GM19025 (cell line): ENCODE data around the gene BRDT.

Source experiments
- ATAC-seq: cut with Tn5 transposase; IDR thresholded peaks from one replicate; pipeline ENCODE4 v1.9.1; 2021; ENCODE audit warnings: mild to moderate bottlenecking, low read depth, moderate library complexity; ENCODE audit not compliant: unreplicated experiment

The BRDT gene

DNA sequence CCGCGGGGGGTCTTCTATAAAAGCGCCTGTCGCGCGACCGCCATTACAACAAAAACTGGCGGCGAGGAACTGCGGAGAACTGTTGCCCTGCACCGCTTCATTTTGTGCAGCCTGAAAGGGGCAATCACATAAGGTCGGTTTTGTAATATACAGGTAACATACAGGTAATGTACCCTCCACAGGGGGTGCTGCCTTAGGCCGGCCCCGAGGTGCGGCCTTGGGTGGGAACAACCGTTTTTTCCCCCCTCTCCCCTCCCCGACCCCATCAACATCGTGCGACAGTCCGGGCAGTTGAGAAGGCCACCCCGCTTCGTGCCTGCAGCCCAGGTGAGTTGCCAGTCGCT is at the start of gene BRDT:
BRDT (plus strand) TSS at position 46 of the 344 bp plus-strand sequence. CDS start 13,354 bp downstream, outside the sequence.
- ATAC-seq, result no peak

DNA sequence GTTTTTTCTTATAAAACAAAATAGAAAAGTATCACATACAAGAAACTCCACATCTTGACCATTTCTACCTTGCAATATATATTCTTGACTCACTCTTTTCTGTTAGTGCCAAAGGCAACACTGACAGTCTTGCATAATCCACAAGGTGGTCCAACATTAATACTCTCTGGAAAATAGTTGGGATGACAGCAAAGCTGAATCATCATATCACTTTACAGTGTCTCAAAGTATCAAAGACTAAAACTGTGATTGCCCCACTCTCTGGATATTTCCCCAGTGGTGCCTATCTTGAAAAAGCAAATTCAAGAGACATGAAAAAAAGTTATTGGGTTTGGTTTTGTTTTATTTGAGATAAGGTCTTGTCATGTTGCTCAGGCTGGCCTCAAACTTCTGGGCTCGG is 48.6 kb upstream of the BRDT start:
- ATAC-seq, result no peak

DNA sequence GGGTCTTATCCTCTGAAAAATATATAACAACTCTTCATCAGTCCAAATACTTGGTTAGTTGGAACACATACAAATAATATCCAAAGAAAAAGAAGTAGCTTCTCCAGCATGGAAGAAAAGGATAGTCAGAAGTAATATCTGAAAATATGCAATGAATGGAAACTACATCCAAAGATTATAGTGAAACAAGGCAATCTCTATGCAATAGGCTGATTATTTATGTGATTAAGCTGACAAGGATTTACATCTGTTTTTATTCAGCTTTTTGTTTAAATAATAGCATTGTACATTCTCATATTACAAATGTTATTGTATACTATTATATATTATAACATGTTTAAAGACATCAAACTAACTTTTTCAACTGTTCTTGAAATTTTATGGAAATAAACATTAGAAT is 48.0 kb upstream of the BRDT start:
- no peak for ATAC-seq

DNA sequence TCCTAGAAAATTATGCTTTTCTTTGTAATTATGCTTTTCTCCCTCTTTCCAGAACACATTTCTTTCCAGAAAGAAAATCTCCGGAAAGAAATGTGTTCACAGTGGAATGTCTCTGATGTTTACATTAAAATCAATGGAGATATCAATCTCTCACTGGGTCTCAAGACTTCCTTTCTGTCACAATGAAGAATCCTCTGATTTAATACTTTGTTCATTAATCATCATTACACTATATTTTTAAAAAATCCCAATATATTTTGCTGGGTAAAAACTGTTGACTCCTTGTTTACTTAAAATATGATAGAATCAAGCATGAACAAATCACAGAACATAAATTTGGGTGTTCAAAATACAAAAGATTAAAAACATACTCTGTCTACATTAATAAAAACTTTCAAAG is 36.9 kb upstream of the BRDT start:
- ATAC-seq, result no peak

- no peak for ATAC-seq
These were observed 36.2 kb upstream of the BRDT start for GRCh38 chr1:91913018-91913417.

DNA sequence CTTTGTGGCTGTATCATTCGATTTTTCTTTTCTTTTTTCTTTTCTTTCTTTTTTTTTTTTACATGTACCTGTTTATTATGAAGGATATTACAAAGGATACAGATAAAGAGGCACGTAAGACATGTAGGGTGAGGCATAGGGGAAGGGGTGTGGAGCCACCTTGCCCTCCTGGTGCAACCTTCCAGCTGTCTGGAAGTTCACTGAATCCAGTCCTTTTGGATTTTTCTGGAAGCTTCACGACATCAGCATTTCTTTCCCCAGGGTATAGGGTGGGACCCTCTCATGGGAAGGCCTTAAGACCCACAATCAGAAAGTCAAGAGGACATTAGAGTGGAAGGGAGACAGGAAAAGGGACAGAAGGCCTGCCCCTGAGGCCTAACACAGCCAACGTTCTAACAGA is 33.2 kb upstream of the BRDT start:
- no peak for ATAC-seq

DNA sequence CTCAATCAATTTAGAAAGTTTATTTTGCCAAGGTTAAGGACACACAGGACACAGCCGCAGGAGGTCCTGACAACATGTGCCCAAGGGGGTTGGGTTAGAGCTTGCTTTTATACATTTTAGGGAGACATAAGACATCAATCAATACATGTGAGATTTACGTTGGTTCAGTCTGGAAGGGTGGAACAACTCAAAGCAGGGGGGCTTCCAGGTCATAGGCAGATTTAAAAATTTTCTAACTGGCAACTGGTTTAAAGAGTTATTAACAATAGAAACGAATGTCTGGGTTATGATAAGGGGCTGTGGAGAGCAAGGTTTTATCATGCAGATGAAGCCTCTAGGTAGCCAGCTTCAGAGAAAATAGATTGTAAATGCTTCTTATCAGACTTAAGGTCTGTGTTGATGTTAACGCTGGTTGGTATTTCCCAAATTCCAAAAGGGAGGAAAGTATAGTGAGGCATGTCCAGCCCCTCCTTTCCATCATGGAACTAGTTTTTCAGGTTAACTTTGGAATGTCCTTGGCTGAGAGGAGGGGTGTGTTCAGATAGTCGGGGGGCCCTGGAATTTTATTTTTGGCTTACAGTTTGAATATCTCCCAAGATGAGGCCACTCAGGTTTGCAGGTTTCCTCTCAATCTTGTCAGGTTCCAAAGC is 32.3 kb upstream of the BRDT start:
- no peak for ATAC-seq

DNA sequence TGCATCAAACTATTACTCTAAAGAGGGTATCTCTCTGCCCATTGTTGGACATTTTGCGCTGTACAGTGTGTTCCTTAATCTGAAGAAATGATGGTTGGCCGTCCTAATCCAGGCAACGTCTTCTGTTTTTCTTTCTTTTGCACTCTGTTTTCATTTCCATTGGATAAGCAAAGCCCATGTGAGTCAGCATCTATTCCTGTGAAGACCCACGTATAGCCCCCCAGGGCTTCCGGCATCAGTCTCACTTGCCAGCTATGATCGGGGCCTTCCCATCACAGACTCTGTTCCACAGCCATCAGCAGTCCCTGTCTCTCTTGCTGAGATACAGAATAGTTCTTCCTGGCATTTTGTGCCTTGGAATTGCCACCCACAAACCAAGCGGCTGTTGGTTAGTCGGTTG is 29.2 kb upstream of the BRDT start:
- ATAC-seq, result no peak

DNA sequence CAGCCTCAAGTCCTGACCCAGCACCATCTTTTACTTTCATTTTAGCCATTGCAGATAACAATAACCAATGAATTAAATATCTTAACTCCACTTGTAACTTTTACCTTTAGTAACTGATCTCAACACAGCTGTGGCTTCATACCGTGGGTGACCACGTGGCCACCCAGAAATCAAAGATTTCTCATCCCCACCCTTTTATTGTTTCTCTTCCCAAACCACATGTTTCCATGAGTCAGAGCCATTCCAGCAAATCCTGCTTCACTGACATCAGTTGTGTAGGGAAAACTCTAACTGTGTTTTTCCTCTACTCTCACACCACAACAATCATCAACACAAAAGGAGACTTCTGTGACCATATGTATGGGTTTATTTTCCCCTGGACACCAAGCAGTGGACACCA is 25.1 kb upstream of the BRDT start:
- ATAC-seq, result no peak

DNA sequence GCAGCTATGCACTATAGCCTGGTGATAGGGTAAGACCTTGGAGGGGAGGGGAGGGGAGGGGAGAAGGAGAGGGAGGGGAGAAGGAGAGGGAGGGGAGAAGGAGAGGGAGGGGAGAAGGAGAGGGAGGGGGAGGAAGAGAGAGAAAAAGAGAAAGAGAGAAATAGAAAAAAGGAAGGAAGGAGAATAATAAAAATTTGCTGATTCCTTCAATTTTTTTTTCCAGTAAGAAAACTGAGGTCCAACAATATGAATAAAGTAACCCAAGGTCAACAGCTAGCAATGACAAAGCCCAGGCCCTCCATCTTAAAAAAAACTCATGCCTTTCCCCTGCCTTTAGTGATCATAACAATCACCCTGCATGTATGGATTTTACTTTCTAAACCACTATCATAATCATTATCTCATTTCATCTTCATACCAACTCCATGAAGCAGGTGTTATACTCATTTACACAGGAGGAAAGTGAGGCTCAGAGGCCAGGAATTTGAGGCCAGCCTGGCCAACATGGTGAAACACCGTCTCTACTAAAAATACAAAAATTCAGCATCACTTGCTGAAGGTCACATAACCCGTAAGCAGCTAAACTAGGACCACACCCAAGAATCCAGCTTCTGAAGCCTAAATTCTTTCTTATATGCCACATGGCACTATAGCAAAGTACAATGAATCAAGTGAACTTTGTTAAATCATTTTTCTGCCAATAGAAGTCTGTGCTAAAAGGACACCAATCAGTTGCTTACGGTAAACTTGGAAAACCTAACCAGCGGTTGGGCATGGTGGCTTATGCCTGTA is 23.4 kb upstream of the BRDT start:
- ATAC-seq, result no peak

DNA sequence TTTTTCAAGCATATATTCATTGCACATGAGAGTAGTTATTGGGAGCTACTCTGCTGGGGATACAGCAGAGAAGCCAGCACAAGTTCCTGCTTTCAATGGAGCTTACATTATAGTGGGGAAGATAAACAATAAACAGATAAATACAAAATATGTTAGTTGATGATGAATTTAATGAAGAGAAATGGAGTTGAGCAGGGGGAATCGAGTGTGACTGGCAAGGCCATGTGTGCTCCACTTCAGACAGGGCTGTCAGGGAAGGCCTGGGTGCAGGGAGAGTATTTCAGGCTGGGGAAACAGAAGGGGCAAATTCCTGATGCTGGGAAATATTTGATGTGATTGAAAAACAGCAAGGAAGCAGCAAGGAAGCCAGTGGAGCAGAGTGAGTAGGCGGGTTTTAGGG is 21.2 kb upstream of the BRDT start:
- no peak for ATAC-seq

GRCh38 chr1:91929250-91929649 is 20.0 kb upstream of the BRDT start:
- no peak for ATAC-seq

DNA sequence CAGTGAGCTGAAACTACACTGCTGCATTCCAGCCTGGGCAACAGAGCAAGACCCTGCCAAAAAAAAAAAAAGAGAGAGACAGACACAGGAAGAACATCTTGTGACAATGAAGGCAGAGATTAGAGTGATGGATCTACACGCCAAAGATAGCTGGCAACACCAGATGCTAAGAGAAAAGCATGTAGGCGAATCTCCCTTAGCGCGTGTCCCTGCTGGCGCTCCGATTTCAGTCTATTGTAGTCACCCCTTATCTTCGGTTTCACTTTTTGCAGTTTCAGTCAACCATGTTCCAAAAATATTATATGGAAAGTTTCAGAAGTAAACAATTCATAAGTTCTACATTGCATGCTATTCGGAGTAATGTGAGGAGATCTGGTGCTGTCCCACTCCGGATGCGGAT is 11.6 kb upstream of the BRDT start:
- ATAC-seq, result no peak

- ATAC-seq, result no peak
These were observed 8.7 kb upstream of the BRDT start for GRCh38 chr1:91940496-91940895.

DNA sequence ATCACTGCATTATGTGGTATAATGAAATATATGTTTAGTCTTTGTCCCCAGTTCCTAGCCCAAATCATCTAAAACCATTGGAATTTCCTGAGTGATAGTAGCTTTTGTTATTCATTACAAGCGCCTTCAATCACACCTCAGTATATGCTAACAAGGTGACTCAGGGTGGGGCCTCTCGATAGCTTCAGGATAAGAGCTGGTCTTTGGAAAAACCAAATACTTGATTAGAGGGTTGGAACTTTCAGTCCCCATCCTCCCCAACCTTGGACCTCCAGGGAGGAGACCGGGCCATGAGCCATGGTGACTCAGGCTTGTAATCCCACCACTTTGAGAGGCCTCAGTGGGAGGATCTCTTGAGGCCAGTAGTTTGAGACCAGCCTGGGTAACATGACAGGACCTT is 5.1 kb upstream of the BRDT start:
- no peak for ATAC-seq

DNA sequence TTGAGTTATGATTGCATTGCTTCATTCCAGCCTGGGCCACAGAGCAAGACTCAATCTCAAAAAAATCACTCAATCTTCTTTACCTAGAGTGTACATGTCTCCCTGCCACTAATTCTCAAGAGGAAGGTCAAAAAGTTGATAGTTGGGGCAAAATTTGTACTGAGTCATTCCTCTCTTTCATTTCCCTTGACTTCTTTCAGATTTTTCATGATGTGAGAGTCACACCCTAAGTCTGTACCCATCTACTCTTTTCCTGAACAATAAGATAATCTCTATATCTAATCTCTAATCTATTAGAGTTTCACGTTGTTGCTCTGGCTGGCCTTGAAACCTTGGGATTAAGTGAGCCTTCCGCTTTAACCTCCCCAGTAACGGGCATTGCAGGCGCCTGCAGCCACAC is 1.1 kb upstream of the BRDT start:
- ATAC-seq, result no peak

- ATAC-seq, result no peak
These were observed 473 bp upstream of the BRDT start for GRCh38 chr1:91948501-91949355.

DNA sequence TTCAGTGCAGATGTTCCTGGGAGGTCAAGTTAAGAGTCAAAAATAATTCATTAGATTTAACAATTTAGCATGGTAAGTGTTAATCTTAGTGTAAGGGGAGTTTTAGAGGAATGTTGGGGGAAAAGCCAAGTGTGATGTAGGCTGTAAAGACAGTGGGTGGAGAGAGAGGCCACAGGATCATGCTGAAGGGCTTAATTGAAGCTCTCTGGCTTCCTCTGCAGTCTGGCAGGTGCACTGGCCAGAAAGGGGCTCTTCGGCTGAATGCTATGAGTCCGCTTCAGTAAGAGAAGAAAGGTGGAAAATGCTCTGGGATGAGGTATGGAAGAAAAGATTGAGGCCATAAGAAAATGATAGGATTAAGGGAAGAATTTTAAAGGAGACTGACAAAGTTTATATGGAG is 3.0 kb downstream of the BRDT start:
- ATAC-seq, result no peak

GRCh38 chr1:91958926-91959325 is 9.7 kb downstream of the BRDT start:
- no peak for ATAC-seq

DNA sequence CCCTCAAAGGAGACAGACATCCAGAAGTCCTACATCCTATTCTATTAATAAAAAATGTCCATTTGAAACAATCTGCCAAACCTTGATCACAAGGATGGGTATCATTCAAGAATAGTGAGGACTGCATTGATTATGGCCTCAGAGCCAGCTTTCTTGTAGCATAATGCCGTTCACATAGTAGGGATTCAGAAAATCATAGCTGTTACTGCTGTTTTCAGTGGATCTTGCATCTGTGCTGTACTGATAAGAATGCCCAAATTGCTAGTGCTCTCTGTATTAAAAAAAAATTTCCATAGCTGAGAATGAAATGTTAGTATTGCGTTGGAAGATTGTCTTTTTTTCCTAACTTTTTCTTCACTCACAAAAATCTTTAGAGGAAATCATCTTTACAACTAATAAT is 19.1 kb downstream of the BRDT start:
- ATAC-seq, result no peak

DNA sequence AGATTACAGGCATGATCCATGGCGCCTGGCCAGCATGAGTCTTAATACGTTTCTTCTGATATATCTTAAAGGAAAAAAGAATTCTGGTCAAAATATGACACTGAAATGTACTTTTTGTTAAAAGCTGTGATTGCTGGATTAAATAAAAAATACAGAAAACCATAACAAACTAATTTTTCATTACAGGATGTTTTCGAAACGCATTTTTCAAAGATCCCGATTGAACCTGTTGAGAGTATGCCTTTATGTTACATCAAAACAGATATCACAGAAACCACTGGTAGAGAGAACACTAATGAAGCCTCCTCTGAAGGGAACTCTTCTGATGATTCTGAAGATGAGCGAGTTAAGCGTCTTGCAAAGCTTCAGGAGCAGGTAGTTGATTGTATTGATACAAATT is 30.2 kb downstream of the BRDT start:
- no peak for ATAC-seq

- ATAC-seq, result no peak
These were observed 31.5 kb downstream of the BRDT start for GRCh38 chr1:91980663-91981062.
